Smooth muscle cell of the brain vasculature (primary cell): Measurements from ENCODE around the gene TBXAS1.

Experiments
- DNase-seq: peaks from one replicate; pipeline ENCODE4 v3.0.0-alpha.2; 2012; ENCODE audit warnings: low read depth, low spot score

TBXAS1 gene

DNA sequence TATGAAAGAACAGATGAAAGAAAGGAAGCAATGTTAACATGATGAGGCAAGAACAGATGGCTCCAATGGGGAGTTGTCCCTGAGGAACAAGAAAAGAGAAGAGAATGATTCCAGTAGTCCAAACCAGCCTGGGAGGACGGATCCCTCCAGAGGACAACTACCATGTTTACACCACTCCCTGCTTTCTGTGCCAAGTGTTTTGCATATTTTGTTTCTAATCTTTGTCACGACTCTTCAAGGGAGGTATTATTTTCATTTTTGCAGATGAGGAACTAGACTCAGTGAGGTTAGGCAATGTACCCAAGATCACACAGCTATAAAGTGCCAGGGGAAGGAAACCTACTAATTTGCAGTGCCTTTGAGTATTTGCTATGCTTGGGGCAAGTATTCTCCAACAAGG lies 117.5 kb downstream of the TBXAS1 start:
- DNase-seq = no peak

DNA sequence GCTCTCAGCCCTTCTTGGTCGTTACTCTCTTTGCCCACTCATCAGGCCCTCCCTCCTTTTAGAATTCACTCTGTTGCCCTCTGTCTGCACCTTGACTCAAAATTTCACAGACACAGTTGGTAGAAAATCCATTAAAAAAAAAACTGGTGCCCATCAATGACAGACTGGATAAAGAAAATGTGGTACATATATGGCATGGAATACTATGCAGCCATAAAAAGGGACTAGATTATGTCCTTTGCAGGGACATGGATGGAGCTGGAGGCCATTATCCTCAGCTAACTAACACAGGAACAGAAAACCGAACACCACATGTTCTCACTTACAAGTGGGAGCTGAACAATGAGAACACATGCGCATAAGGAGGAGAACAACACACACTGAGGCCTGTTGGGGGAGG lies 118.0 kb downstream of the TBXAS1 start:
- no peak for DNase-seq

- no peak for DNase-seq
Observed at GRCh38 chr7:139948167-139948566, 119.1 kb downstream of the TBXAS1 start.

- no peak for DNase-seq
Observed at GRCh38 chr7:139948587-139949335, 119.7 kb downstream of the TBXAS1 start.

DNA sequence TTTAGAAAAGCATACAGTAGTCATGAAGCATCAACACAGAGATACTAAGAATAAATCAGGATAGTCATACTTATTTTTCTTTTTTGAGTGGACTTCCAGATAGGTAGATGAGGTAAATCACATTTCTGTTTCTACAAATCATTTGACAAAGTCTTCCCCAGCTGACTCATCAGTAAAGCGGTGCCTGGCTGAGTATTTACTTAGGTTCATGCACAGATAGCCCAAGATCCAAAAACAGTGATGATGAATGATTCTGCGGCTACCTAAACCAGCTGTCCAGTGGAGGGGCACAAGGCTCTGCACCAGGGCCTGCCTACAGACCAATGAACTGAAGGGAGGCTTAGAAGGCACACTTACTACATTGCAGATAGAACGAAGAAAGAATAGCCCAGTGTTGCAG lies 120.6 kb downstream of the TBXAS1 start:
- no peak for DNase-seq

DNA sequence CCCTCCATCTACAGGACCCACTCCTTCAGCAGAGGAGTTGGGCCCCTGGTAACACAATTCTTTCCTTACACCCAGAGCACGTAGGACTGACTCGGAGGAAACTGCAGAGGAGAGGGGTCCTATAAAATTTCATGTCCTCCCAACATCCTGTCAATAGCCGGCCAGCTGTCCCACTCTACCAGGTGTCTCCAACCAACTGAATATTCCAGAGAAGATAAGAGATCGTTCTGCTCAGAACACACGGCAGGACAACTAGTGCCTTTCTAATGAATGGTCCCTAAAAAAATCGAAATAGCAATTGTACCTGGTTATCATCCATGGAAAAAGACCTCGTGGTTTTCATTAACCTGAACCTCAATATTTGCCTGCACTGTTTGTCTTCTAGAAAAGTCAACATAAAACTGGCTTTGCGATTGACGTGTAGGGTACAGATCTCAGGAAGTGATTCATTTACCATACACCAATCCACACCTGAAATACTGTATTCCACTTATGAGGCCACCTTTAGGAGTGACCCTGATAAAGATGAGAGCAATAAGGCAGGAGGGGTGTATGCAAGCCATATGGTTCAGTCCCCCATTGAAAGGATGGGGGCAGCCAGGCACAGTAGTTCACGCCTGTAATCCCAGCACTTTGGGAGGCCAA lies 121.9 kb downstream of the TBXAS1 start:
- no peak for DNase-seq

DNA sequence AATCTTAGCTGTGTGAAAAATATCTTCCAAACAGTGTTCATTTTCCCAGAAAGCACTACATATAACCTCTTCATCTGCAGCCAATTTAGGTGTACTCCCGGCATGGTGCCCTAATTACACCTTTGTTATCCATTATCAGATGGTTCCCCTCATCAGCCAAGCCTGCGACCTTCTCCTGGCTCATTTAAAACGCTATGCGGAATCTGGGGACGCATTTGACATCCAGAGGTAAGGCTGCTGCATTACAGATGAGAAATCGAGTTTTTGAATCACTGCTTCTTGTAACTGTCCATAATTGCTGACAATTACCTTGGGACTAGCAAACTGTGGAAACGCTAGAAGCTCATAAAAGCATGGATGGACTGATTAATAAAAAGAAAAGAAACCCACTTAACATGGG lies 124.2 kb downstream of the TBXAS1 start:
- DNase-seq = no peak

- DNase-seq = no peak
Observed at GRCh38 chr7:139955109-139955820, 126.2 kb downstream of the TBXAS1 start.

GRCh38 chr7:139958599-139959284 lies 129.7 kb downstream of the TBXAS1 start:
- DNase-seq = peak; percentile 51

DNA sequence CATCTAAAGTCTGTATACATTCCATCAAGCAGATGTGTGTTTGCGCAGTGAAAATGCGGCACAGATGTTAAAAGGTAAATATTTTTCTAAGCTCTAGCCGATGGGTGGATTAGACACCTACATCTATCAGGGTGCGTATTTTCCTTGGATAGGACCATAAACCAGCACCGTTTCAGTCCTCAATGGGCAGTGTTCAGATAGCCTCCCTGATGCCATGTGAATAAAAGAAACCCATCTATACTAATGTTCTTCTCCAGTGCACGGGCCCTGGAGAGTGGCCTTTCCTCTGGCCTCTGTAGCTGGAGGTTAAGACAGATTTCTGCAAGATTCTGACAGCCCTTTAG lies 130.2 kb downstream of the TBXAS1 start:
- no peak for DNase-seq

DNA sequence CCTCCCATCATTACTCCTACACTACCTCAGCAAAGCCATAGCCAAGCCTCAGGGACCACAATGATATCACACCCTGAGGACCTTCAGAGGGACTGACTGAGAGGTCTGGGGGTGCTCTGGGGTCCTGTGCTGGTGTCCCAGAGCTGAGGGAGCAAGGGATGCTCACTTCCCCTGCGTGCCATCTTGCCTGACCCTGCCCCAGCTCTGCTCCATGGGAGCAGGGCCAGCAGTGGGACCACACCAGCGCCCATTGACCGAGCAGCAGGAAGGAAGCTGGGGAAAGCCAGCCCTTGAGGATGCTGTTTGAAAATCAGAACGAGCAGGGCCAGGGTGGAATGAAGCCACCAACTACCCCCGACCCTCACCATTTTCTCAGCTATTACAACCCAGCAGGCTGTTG lies 130.7 kb downstream of the TBXAS1 start:
- no peak for DNase-seq

DNA sequence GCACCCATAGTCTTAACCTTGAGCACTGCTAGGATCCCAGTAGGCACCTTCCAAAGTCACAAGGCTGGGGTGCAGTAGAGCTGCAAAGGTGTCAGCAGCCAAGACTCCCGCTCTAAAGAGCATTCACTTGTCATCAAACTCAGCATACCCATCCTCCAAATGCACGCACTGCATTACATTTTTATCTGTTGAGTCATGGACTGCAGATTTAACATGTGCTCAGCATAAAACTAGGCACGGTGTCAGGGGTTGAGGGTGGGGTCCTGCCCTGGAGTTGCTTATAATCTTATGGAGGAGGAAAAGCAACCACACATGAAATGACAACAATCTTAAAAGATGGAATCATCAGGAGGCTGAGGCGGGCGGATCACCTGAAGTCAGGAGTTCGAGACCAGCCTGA lies 131.1 kb downstream of the TBXAS1 start:
- DNase-seq = no peak

DNA sequence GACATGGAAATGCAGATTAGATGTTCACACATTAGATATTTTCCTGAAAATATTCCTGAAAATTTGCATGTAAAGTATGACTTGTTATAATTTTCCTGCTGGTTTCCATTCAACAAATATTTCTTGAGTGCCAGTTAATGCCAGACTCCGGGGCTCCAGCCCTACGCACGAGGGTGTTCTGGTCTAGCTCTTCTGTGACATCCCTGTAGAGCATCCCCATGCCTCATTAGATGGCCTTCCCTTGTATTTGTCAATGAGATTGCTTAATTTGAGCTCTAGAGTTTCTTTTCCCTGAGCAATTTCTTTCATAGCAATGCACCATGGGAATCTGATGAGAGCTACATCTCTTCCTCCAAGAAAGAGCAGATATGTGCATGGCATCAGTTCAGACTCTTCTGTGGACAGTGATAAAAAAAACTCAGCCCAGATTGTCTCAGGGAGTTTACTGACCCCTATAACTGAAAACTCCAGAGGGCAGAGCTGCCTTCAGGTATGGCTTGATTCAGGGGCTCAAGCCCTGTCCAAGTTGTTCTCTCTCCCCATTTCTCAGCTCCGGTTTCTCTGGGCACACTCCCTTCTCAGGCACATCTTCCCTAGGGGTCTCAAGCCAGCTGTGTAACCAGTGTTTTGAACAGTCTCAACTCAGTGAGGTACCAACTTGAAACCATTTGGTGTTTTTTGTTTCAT lies 137.0 kb downstream of the TBXAS1 start:
- DNase-seq = no peak

DNA sequence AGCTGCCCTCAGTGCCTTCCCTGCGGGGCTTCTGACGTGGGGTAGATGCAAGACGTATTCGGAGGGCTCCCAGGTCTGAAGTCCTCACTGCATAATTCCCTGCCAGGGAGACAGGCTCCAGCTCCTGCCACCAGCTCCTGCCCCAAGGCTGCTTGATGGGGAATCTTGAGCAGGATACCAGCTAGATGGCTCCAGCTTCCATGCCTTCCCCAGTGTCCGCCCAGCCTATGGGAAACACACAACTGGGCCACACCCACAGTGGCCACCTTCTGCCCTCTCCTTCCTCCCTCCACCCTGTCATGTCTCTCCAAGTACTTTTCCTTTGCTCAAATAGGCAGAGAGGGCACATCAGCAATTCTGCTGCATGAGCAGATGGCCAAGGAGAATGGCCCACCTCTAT lies 137.9 kb downstream of the TBXAS1 start:
- DNase-seq = no peak

DNA sequence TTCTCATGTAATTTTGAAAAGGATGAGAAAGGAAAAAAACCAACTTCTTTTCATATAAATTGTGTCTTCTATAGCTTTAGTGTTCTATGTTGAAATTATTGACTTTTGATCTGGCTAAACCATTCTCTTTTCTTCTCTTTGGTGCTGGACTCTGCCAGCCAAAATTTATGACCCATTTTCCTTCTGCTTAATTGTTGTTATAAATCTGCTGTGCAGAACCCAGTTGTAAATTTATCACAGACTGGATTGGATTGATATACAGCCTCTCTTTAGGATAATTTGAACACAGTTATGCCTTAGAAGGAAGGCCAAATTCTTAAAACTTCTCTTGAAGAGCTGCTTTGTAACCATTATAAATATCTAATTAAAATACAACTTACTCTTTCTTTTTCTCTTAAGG lies 139.9 kb downstream of the TBXAS1 start:
- no peak for DNase-seq

- DNase-seq = no peak
Observed at GRCh38 chr7:139972029-139972428, 143.0 kb downstream of the TBXAS1 start.

GRCh38 chr7:139973101-139974050 lies 144.3 kb downstream of the TBXAS1 start:
- DNase-seq = no peak

- DNase-seq = no peak
Observed at GRCh38 chr7:139974179-139974811, 145.2 kb downstream of the TBXAS1 start.

DNA sequence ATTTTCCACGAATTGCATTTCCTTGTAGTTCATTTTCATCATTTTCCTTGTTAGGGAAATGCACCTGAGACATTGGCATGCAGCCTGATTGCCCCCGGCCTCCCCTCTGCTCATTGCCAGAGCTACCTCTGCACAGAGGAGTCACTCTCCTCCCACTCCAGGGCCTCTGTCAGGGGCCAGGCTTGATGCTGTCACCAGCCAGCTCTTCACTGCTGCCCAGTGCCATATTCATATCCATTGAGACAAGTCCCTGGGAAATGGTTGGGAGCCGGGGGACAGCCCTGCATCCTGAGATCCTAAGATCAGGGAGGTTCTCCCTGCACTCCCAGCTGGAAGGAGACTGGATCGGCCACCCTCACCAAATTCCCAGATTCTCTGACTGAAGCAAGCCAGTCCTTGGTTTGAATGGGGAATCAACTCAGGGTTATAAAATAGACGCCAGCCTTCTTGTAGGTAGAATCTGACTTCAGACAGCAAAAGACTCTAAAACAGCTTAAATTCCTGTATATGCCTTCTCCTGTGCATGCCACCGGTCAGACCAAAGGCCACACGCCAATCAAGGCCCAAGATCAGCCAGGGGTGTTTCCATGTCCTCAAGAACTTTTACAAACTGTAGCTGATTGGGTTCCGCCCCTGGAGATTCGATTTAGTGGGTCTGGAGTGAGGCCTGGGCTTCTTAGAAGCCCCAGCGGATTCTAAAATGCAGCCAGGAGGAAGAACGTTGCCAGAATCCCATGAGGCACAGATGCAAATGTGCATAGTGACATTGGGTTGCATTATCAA lies 147.2 kb downstream of the TBXAS1 start:
- no peak for DNase-seq
